Heart left ventricle (tissue), 16 donors: ENCODE results near the gene ZMAT3. TPM values are rescaled to one million over a fixed set of nuclear protein-coding genes. Genes with fewer than 3 reads are reported as not detected.

ENCODE experiments used
- ATAC-seq, 4 donors: fragments of 200-7000 bp; cut with Tn5 transposase; one replicate each; pipeline ENCODE4 v1.9.1; 2020 to 2022; ENCODE audit warnings: moderate library complexity in 4 of 4, mild to moderate bottlenecking in 3 of 4, moderate number of reproducible peaks in 1 of 4
- DNase-seq, 5 donors: peaks; one replicate each; pipeline ENCODE4 v3.0.0-alpha.2; 2020
- H3K27ac ChIP-seq, 12 donors: fragments of 200-600 bp; sonication (generic) in 4 of 12; one replicate each; pipeline versions ENCODE4 v1.5.0 to v1.8.0; 2016 to 2022; ENCODE audit warnings: mild to moderate bottlenecking in 2 of 12
- H3K27me3 ChIP-seq, 9 donors: fragments of 200-600 bp; sonication (generic) in 2 of 9; one replicate each; pipeline versions ENCODE4 v1.5.1 to v1.8.0; 2016 to 2022; ENCODE audit warnings: mild to moderate bottlenecking in 3 of 9
- H3K36me3 ChIP-seq, 9 donors: fragments of 200-600 bp; sonication (generic) in 2 of 9; one replicate each; pipeline versions ENCODE4 v1.5.0 to v1.8.0; 2018 to 2022; ENCODE audit warnings: mild to moderate bottlenecking in 2 of 9
- H3K4me1 ChIP-seq, 12 donors: fragments of 200-600 bp; sonication (generic) in 4 of 12; one replicate each; pipeline versions ENCODE4 v1.5.0 to v1.8.0; 2016 to 2022; ENCODE audit warnings: mild to moderate bottlenecking in 3 of 12
- H3K4me3 ChIP-seq, 12 donors: fragments of 200-600 bp; sonication (generic) in 4 of 12; one replicate each; pipeline versions ENCODE4 v1.5.0 to v1.8.0; 2017 to 2022; ENCODE audit warnings: mild to moderate bottlenecking in 9 of 12, moderate library complexity in 4 of 12
- H3K9me3 ChIP-seq, 12 donors: fragments of 200-600 bp; sonication (generic) in 4 of 12; one replicate each; pipeline versions ENCODE4 v1.5.0 to v1.8.0; 2016 to 2022; ENCODE audit warnings: mild to moderate bottlenecking in 1 of 12
- CTCF ChIP-seq, 12 donors: fragments of 200-600 bp; sonication (generic) in 4 of 12; IDR thresholded peaks; one replicate each; pipeline versions ENCODE4 v1.5.0 to v1.8.0; 2018 to 2022; ENCODE audit warnings: antibody characterized with exemption in 12 of 12, mild to moderate bottlenecking in 5 of 12
- POLR2A ChIP-seq, 2 donors: fragments of 450-650 bp; IDR thresholded peaks; one replicate each; pipeline ENCODE4 v1.6.1; 2017; ENCODE audit warnings: antibody characterized with exemption in 2 of 2, mild to moderate bottlenecking in 2 of 2, moderate library complexity in 2 of 2
- WGBS, 4 donors: extraction: QIAGEN DNeasy Blood & Tissue Kit in 2 of 4; methylation state at CpG; one replicate each; pipeline versions ENCODE4 v1.1.5 to v1.1.7; 2013 to 2018; 5-methylcytosine and 5-hydroxymethylcytosine counted together
- intact Hi-C, 10 donors: fragments of 100-400 bp; cut with DNase I; formaldehyde crosslinking; loops; one replicate each; pipeline versions ENCODE4 v1.11.1 to v1.14.2; 2022
- polyA plus RNA-seq, 2 donors: library from polyadenylated mRNA; stranded (reverse); fragments of 200-250 nt; gene quantifications; one replicate each; pipeline ENCODE4 v1.2.3, GENCODE V29; 2013
- total RNA-seq, 9 donors: library from RNA; depleted of rRNA in 2 of 9; stranded (reverse); fragments of >200 nt in 2 of 9; fragmentation: NEBNext Ultra II Directional in 3 of 9; extraction: Animal tissue kit (Norgen Biotek cat#: 25700) in 3 of 9; gene quantifications; one replicate each; pipeline versions ENCODE4 v1.1.0 to v1.2.4, GENCODE V29; 2016 to 2023
- donor health status: ischemic (EF 13 %, LVEDD 7.1; RV severe dilation, severe dysfunction).
- donor health status: healthy with polysubstance abuse.
- donor health status: DM: no; HTN: yes; CAD: no.
- donor health status: DM: no; HTN: no; CAD: no.
- donor health status: ischemic (EF 25% LVEDD 6.9; RV normal size, moderate dysfunction).
- donor health status: ischemic (EF 25% LVEDD 5.7; RV mildly dilated, moderate dysfunction).
- donor health status: healthy.
- donor health status: DM: yes; HTN: yes; CAD: no.
- donor health status: ischemic (EF 35%, LVEDD 5.7; RV mildly dilated, moderate dysfunction).
- donor health status: nonischemic (EF 11% LVEDD 7.7; RV severe dilation, severe dysfunction).
- donor health status: DM: yes; HTN: yes; CAD: no.
- donor health status: PGD.
- donor health status: ischemic (EF 29% LVEDD 5.4; RV normal size, mild dysfunction).
- donor health status: nonischemic (EF 23%, LVEDD 6.1; RV moderate dilation, normal function).

Gene ZMAT3
- total and polyA plus RNA-seq, 11 donors: 2.0 to 23.2 (median 14.3) TPM

- no peaks in the 10 kb centered on the region for H3K4me1 ChIP-seq
- peaks cover 0 to 3% (median 0%) of the 10 kb centered on the region in 9 donors for H3K36me3 ChIP-seq
- ATAC-seq: no peak
- DNase-seq: no peak
- peaks cover 0 to 8% (median 0%) of the 10 kb centered on the region in 12 donors for H3K9me3 ChIP-seq
- no peak for TF ChIP-seq POLR2A (IDR thresholded peaks at IDR 0.05)
- WGBS, 4 donors: 92 to 96% (median 95%) methylated on average over 2 of the region's 2 CpGs
- H3K4me3 ChIP-seq: no peak overlapping the region
- no peaks in the 10 kb centered on the region for H3K27me3 ChIP-seq
- no peak overlapping the region for H3K27ac ChIP-seq
- intact Hi-C loops: no loop called here
Measured at GRCh38 chr3:178996399-178996798, 75.2 kb downstream of the ZMAT3 start.

- ATAC-seq (no peak), DNase-seq (no peak)
- peaks cover 0 to 4% (median 0%) of the 10 kb centered on the region in 9 donors for H3K36me3 ChIP-seq
Measured at GRCh38 chr3:178990293-178990692, 81.3 kb downstream of the ZMAT3 start.

GRCh38 chr3:178989821-178990220, 81.8 kb downstream of the ZMAT3 start:
- Histone ChIP-seq H3K27me3 (no peaks in the 10 kb centered on the region), H3K9me3 (peaks cover 0 to 60% (median 30%) of the 10 kb centered on the region in 12 donors), H3K4me3 (no peak overlapping the region), H3K36me3 (peaks cover 0 to 4% (median 0%) of the 10 kb centered on the region in 9 donors), H3K4me1 (no peaks in the 10 kb centered on the region), H3K27ac (no peak overlapping the region)
- DNase-seq (no peak), ATAC-seq (no peak)
- TF ChIP-seq POLR2A (IDR thresholded peaks at IDR 0.05) (no peak), CTCF (IDR thresholded peaks at IDR 0.05) (no peak)
- intact Hi-C loops: no loop called here
- 29 to 43% (median 38%) methylated on average over 1 of the region's 1 CpG for WGBS, 4 donors

More at GRCh38 chr3:178990293-178990692, 81.3 kb downstream of the ZMAT3 start:
- intact Hi-C loops: no loop called here
- WGBS, 4 donors: 88 to 92% (median 90%) methylated on average over 2 to 3 of the region's 3 CpGs
- Histone ChIP-seq H3K9me3 (peaks cover 0 to 56% (median 30%) of the 10 kb centered on the region in 12 donors), H3K27me3 (no peaks in the 10 kb centered on the region), H3K4me3 (no peak overlapping the region), H3K27ac (no peak overlapping the region), H3K4me1 (no peaks in the 10 kb centered on the region)
- TF ChIP-seq POLR2A (IDR thresholded peaks at IDR 0.05) (no peak), CTCF (IDR thresholded peaks at IDR 0.05) (no peak)

GRCh38 chr3:178987745-178988144, 83.9 kb downstream of the ZMAT3 start:
- Histone ChIP-seq H3K4me1 (no peaks in the 10 kb centered on the region), H3K27ac (no peak overlapping the region), H3K36me3 (peaks cover 0 to 4% (median 0%) of the 10 kb centered on the region in 9 donors), H3K9me3 (peaks cover 0 to 66% (median 30%) of the 10 kb centered on the region in 12 donors), H3K4me3 (no peak overlapping the region), H3K27me3 (no peaks in the 10 kb centered on the region)
- intact Hi-C loops: no loop called here
- TF ChIP-seq POLR2A (IDR thresholded peaks at IDR 0.05): no peak
- TF ChIP-seq CTCF (IDR thresholded peaks at IDR 0.05): no peak
- ATAC-seq (no peak), DNase-seq (no peak)
- WGBS, 4 donors: 93 to 100% (median 100%) methylated on average over 1 of the region's 1 CpG

- DNase-seq (no peak), ATAC-seq (no peak)
- Histone ChIP-seq H3K36me3 (peaks cover 0 to 4% (median 0%) of the 10 kb centered on the region in 9 donors), H3K27me3 (no peaks in the 10 kb centered on the region), H3K27ac (no peak overlapping the region), H3K4me3 (no peak overlapping the region), H3K4me1 (no peaks in the 10 kb centered on the region), H3K9me3 (peaks cover 0 to 73% (median 30%) of the 10 kb centered on the region in 12 donors)
- intact Hi-C loops: no loop called here
- 44 to 50% (median 47%) methylated on average over 2 of the region's 2 CpGs for WGBS, 4 donors
- TF ChIP-seq POLR2A (IDR thresholded peaks at IDR 0.05): no peak
- no peak for TF ChIP-seq CTCF (IDR thresholded peaks at IDR 0.05)
Measured at GRCh38 chr3:178986456-178986855, 85.2 kb downstream of the ZMAT3 start.
